H9 (cell line): ENCODE results near the gene VWC2L. TPM values are rescaled to one million over a fixed set of nuclear protein-coding genes. Genes with fewer than 3 reads are reported as not detected.

Experiments used
- DNase-seq: peaks from one replicate; pipeline ENCODE4 v3.0.0-alpha.2; 2017
- H2AFZ ChIP-seq: one replicate; pipeline ENCODE4 v1.6.1; 2013; ENCODE audit warnings: mild to moderate bottlenecking, low read length, control low read depth, moderate library complexity
- H2AK5ac ChIP-seq: 2 replicates; pipeline ENCODE4 v1.6.1; 2013; ENCODE audit warnings: low read length, control low read depth, mixed read lengths; ENCODE audit not compliant: insufficient read length
- H2BK120ac ChIP-seq: one replicate; pipeline ENCODE4 v1.6.1; 2013; ENCODE audit warnings: low read depth, mild to moderate bottlenecking, low read length, control low read depth, inconsistent platforms; ENCODE audit not compliant: poor library complexity, severe bottlenecking
- H2BK12ac ChIP-seq: 2 replicates; pipeline ENCODE4 v1.6.1; 2013; ENCODE audit warnings: low read length, control low read depth, mixed read lengths, low read depth; ENCODE audit not compliant: insufficient read length
- H2BK15ac ChIP-seq: 2 replicates; pipeline ENCODE4 v1.6.1; 2013; ENCODE audit warnings: low read depth, low read length, control low read depth
- H2BK20ac ChIP-seq: one replicate; pipeline ENCODE4 v1.6.1; 2013; ENCODE audit warnings: low read depth, mild to moderate bottlenecking, low read length, control low read depth, inconsistent platforms; ENCODE audit not compliant: poor library complexity, severe bottlenecking
- H2BK5ac ChIP-seq: 2 replicates; pipeline ENCODE4 v1.6.1; 2013; ENCODE audit warnings: low read length, control low read depth, mixed read lengths; ENCODE audit not compliant: insufficient read length
- H3K14ac ChIP-seq: 2 replicates; pipeline ENCODE4 v1.6.1; 2013; ENCODE audit warnings: low read length, control low read depth; ENCODE audit not compliant: insufficient read depth
- H3K18ac ChIP-seq: 2 replicates; pipeline ENCODE4 v1.6.1; 2013; ENCODE audit warnings: low read depth, mild to moderate bottlenecking, mixed read lengths, low read length, control low read depth; ENCODE audit not compliant: insufficient read length
- H3K23ac ChIP-seq: 2 replicates; pipeline ENCODE4 v1.6.1; 2013; ENCODE audit warnings: low read length, control low read depth, mixed read lengths, low read depth; ENCODE audit not compliant: insufficient read length
- H3K23me2 ChIP-seq: 2 replicates; pipeline ENCODE4 v1.6.1; 2013; ENCODE audit warnings: low read depth, mild to moderate bottlenecking, mixed read lengths, low read length, control low read depth; ENCODE audit not compliant: insufficient read length, poor library complexity, severe bottlenecking
- H3K27ac ChIP-seq: 2 replicates; pipeline ENCODE4 v1.5.1; 2013; ENCODE audit warnings: low read length, control low read depth, mixed read lengths, low read depth; ENCODE audit not compliant: insufficient read length
- H3K27me3 ChIP-seq: 2 replicates; pipeline ENCODE4 v1.6.1; 2013; ENCODE audit warnings: low read length, control low read depth, inconsistent platforms; ENCODE audit not compliant: insufficient read depth
- H3K4ac ChIP-seq: 2 replicates; pipeline ENCODE4 v1.6.1; 2013; ENCODE audit warnings: low read depth, mild to moderate bottlenecking, control low read depth, inconsistent platforms, low read length, moderate library complexity
- H3K4me1 ChIP-seq: 2 replicates; pipeline ENCODE4 v1.6.1; 2013; ENCODE audit warnings: low read length, control low read depth, inconsistent platforms; ENCODE audit not compliant: insufficient read depth
- H3K4me2 ChIP-seq: 2 replicates; pipeline ENCODE4 v1.6.1; 2013; ENCODE audit warnings: low read length, control low read depth, mixed read lengths; ENCODE audit not compliant: insufficient read length, insufficient read depth
- H3K56ac ChIP-seq: 2 replicates; pipeline ENCODE4 v1.6.1; 2013; ENCODE audit warnings: low read depth, mild to moderate bottlenecking, mixed read lengths, low read length, control low read depth; ENCODE audit not compliant: insufficient read length
- H3K79me1 ChIP-seq: 2 replicates; pipeline ENCODE4 v1.6.1; 2013; ENCODE audit warnings: low read depth, mild to moderate bottlenecking, moderate library complexity, low read length, control low read depth, inconsistent platforms; ENCODE audit not compliant: insufficient read depth, poor library complexity, severe bottlenecking
- H3K79me2 ChIP-seq: 2 replicates; pipeline ENCODE4 v1.6.1; 2013; ENCODE audit warnings: low read length, control low read depth, inconsistent platforms; ENCODE audit not compliant: insufficient read depth
- H3K9ac ChIP-seq: 2 replicates; pipeline ENCODE4 v1.6.1; 2013; ENCODE audit warnings: low read length, control low read depth, mixed read lengths; ENCODE audit not compliant: insufficient read length; ENCODE audit errors: extremely low read depth
- H3K9me3 ChIP-seq: one replicate; pipeline ENCODE4 v1.6.1; 2013; ENCODE audit warnings: low read depth, low read length, inconsistent platforms; ENCODE audit not compliant: control insufficient read depth
- H3T11ph ChIP-seq: one replicate; pipeline ENCODE4 v1.6.1; 2013; ENCODE audit warnings: mild to moderate bottlenecking, low read length, control low read depth, inconsistent platforms
- H4K20me1 ChIP-seq: one replicate; pipeline ENCODE4 v1.6.1; 2013; ENCODE audit not compliant: control insufficient read depth, insufficient read length, insufficient read depth
- H4K5ac ChIP-seq: 2 replicates; pipeline ENCODE4 v1.6.1; 2013; ENCODE audit warnings: low read depth, mild to moderate bottlenecking, mixed read lengths, low read length, control low read depth; ENCODE audit not compliant: insufficient read length
- H4K8ac ChIP-seq: replicated peaks from 2 replicates; pipeline ENCODE4 v1.6.1; 2013; ENCODE audit warnings: low read length, control low read depth, mixed read lengths, low read depth; ENCODE audit not compliant: insufficient read length
- H4K91ac ChIP-seq: 2 replicates; pipeline ENCODE4 v1.6.1; 2013; ENCODE audit warnings: low read depth, mild to moderate bottlenecking, moderate library complexity, mixed read lengths, low read length, control low read depth; ENCODE audit not compliant: insufficient read length
- H3K27ac Mint-ChIP-seq, 3 experiments: 2 replicates in 2 of 3; 3 replicates in 1 of 3; pipeline ENCODE4 v1.8.0; 2020 to 2021; ENCODE audit warnings: mixed read lengths in 3 of 3, mild to moderate bottlenecking in 1 of 3, moderate library complexity in 1 of 3
- H3K27me3 Mint-ChIP-seq: 2 replicates; pipeline ENCODE4 v1.8.0; 2021; ENCODE audit warnings: low read depth, mild to moderate bottlenecking, moderate library complexity, mixed read lengths
- H3K36me3 Mint-ChIP-seq, 3 experiments: 2 replicates in 2 of 3; 3 replicates in 1 of 3; pipeline ENCODE4 v1.8.0; 2020 to 2021; ENCODE audit warnings: low read depth in 3 of 3, mixed read lengths in 3 of 3; ENCODE audit not compliant: insufficient read depth in 1 of 3
- H3K4me1 Mint-ChIP-seq, 2 experiments: 2 replicates each; pipeline ENCODE4 v1.8.0; 2020; ENCODE audit warnings: mixed read lengths in 2 of 2
- H3K4me3 Mint-ChIP-seq, 2 experiments: 2 replicates in 1 of 2; 3 replicates in 1 of 2; pipeline ENCODE4 v1.8.0; 2020 to 2021; ENCODE audit warnings: mild to moderate bottlenecking in 2 of 2, mixed read lengths in 2 of 2, moderate library complexity in 1 of 2
- H3K9me3 Mint-ChIP-seq, 2 experiments: 2 replicates in 1 of 2; 3 replicates in 1 of 2; pipeline ENCODE4 v1.8.0; 2020; ENCODE audit warnings: mild to moderate bottlenecking in 2 of 2, mixed read lengths in 2 of 2, moderate library complexity in 1 of 2
- WGBS: extraction: QIAGEN DNeasy Blood & Tissue Kit; methylation state at CpG from one replicate; pipeline ENCODE4 v1.1.7; 2013; ENCODE audit warnings: missing lambda C conversion rate, low lambda C conversion rate, mixed read lengths; ENCODE audit not compliant: insufficient read length; ENCODE audit errors: extremely low coverage; 5-methylcytosine and 5-hydroxymethylcytosine counted together
- total RNA-seq: library from RNA; stranded (reverse); gene quantifications from 2 replicates; pipeline ENCODE4 v1.2.1, GENCODE V29; 2021
- TF ChIP-seq, protein P1 (sequence below): fragments of 200-600 bp; sonication (generic); conservative IDR thresholded peaks from 3 replicates; pipeline ENCODE4 v1.8.0; 2021; ENCODE audit warnings: antibody characterized with exemption, mild to moderate bottlenecking

Gene VWC2L
- total RNA-seq, 1 experiment from 2014 or later = not detected

DNA sequence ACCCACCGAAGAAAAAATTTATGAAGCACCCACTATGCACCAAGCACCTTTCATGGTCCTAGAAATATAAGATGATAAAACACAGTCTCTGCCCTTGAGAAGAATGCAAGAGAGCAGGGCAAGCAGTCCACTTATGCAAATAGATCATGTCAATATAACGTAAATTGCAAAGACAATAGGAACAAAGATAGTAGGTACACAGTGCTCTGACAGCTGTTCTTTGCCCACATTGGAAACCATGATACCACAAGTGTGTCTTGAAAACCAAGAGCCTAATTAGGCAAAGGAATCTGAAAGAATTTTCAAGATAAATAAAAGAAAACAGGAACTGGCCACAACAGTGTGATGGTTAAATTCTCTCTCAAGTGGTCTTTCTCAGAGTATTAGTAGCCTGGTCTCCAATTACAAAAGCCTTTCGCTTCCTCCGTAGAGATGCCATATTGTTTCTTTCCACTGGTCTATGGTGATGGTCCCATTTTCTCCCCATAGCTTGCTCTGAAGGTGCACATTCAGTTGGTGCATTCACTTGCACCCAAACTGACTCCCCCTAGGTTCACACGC lies 108.5 kb downstream of the VWC2L start:
- Mint-ChIP-seq H3K27me3 (0 out of 2 replicates have a peak, but pooled peaks cover 2% of the 10 kb centered on the region), H3K4me3 (no peak overlapping the region), H3K4me1 (0 out of 4 replicates have a peak, but pooled peaks cover 0 to 2% of the 10 kb centered on the region in 2 experiments), H3K9me3 (no peaks in the 10 kb centered on the region), H3K27ac (no peak overlapping the region), H3K36me3 (no peaks in the 10 kb centered on the region)
- Histone ChIP-seq H2AK5ac (no peak overlapping the region), H2BK5ac (no peak overlapping the region), H3K23ac (no peak overlapping the region), H3K9ac (no peak overlapping the region), H3K79me2 (no peaks in the 10 kb centered on the region), H2BK120ac (no peak overlapping the region), H4K91ac (no peak overlapping the region), H3K27ac (no peak overlapping the region), H3K56ac (no peak overlapping the region), H2AFZ (no peak overlapping the region), H2BK12ac (no peak overlapping the region), H2BK15ac (no peak overlapping the region), H3K23me2 (no peaks in the 10 kb centered on the region), H3K9me3 (no peaks in the 10 kb centered on the region), H3K79me1 (no peaks in the 10 kb centered on the region), H3K4me1 (no peaks in the 10 kb centered on the region), H3K4me2 (no peak overlapping the region), H3K14ac (no peak overlapping the region), H3K4ac (no peak overlapping the region), H2BK20ac (no peak overlapping the region), H3K27me3 (no peaks in the 10 kb centered on the region), H4K20me1 (no peaks in the 10 kb centered on the region), H3K18ac (no peak overlapping the region), H4K8ac (no peak overlapping the region), H4K5ac (no peak overlapping the region), H3T11ph (no peak overlapping the region)
- TF ChIP-seq, protein P1, sequence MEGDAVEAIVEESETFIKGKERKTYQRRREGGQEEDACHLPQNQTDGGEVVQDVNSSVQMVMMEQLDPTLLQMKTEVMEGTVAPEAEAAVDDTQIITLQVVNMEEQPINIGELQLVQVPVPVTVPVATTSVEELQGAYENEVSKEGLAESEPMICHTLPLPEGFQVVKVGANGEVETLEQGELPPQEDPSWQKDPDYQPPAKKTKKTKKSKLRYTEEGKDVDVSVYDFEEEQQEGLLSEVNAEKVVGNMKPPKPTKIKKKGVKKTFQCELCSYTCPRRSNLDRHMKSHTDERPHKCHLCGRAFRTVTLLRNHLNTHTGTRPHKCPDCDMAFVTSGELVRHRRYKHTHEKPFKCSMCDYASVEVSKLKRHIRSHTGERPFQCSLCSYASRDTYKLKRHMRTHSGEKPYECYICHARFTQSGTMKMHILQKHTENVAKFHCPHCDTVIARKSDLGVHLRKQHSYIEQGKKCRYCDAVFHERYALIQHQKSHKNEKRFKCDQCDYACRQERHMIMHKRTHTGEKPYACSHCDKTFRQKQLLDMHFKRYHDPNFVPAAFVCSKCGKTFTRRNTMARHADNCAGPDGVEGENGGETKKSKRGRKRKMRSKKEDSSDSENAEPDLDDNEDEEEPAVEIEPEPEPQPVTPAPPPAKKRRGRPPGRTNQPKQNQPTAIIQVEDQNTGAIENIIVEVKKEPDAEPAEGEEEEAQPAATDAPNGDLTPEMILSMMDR = no peak
- DNase-seq = no peak
- no CpG with 5 or more reads among the region's 5 CpGs for WGBS
